GM19240 (cell line): Measurements from ENCODE around the gene ITFG1.
"Not testable (repeated sequence)": the region's sequence is repeated elsewhere in the genome, so short reads cannot be mapped to it uniquely, and the experiment has no call there.

Experiments
- DNase-seq: peaks from one replicate; pipeline ENCODE4 v3.0.0; 2011; ENCODE audit warnings: low spot score; ENCODE audit not compliant: insufficient read length

ITFG1 gene

DNA sequence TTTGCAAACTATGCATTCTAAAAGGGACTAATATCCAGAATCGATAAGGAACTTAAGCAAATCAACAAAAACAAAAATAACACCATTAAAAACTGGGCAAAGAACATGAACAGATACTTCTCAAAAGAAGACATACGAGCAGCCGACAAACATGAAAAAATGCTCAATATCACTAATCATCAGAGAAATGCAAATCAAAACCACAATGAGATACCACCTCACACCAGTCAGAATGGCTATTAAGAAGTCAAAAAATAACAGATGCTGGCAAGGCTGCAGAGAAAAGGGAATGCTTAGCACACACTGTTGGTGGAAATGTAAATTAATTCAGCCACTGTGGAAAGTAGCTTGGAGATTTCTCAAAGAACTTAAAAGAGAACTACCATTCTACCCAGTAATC is 130.3 kb downstream of the ITFG1 start:
- DNase-seq = not testable (repeated sequence)

DNA sequence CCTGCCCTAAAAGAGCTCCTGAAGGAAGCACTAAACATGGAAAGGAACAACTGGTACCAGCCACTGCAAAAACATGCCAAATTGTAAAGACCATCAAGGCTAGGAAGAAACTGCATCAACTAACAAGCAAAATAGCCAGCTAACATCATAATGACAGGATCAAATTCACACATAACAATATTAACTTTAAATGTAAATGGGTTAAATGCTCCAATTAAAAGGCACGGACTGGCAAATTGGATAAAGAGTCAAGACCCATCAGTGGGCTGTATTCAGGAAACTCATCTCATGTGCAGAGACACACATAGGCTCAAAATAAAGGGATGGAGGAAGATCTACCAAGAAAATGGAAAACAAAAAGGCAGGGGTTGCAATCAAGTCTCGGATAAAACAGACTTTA is 136.6 kb downstream of the ITFG1 start:
- DNase-seq = not testable (repeated sequence)

DNA sequence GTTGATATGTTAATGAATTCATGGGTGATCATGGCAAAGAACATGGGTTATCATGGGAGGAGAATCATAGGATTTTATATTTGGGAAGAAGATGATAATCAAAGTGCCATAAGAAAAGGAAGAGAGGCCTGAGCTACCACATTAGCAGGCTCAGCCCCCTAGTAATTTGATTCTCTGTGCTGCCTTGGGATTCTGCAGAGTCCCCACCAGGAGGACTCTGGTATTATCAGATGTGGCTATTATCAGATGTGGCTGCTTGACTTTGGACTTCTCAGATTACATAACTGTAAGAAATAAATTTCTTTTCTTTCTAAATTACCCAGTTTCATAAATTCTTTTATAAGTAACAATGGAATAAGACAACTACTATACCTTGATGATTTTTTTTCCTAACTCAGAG is 137.6 kb downstream of the ITFG1 start:
- DNase-seq = no peak

DNA sequence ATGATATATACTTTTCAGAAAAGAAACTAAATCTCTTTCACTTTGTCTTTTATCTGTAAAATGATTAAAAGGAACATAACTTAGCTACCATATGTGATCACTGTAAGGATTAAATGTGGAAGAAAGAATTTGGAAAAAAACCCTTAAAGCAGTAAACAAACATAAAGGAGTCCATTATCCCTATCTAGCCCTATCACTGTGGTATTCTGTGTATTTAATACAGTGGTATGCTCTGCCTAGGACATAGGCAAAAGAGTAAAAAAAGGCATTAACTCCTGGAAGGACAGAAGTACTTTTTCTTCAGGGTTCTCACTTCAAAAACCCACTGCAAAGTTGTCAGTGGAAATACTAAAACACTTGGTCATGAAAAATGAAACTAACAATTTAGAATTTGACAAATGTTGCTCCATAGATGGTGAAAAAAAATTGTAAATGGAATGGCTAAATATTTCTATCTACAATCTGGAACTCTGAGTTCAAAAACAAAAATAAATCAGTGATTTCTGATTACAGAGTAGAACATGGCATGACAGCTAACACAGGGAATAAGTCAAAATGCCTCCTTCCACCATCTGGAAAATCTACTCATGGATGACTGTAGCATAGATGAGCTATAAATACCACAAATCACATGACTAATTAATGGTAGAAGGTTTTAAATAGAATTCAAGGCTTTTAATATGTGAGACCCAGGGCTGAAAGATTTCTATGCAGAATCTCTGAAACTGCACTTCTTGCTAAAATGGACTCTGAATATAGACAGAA is 140.1 kb downstream of the ITFG1 start:
- DNase-seq = no peak

DNA sequence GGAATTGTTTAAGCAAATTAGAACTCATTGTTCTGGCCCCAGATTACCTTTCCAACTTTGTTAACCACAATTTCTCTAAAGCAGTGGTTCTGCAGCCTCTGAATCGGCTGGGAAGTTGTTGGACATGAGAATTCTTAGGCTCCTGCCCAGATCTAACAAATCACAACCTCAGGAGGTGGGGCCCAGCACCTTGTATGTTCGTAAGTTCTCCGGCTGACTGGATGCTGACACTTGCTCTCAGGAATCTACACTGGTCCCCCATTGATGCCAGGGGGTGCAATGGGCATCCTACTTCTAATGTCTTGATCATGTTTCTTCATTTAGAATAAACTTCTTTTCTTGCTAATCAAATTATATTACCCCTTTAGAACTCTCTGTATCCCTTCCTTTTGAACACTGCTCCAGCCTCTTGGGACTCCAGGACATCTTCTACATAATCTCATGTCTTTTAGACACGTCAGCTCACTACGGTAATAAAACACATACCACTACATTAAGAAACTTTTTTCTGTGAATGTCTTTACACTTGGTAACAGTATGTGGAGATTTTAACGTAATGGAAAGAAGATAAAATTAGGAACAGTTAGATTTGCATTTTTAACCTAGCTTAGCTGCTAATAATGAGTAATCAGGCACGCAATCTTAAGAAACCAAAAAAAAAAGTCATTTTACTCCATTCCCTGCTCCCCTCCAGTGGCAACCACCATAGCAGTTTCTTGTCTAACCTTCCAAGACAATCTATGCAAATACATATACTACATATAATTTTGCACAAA is 143.2 kb downstream of the ITFG1 start:
- no peak for DNase-seq

DNA sequence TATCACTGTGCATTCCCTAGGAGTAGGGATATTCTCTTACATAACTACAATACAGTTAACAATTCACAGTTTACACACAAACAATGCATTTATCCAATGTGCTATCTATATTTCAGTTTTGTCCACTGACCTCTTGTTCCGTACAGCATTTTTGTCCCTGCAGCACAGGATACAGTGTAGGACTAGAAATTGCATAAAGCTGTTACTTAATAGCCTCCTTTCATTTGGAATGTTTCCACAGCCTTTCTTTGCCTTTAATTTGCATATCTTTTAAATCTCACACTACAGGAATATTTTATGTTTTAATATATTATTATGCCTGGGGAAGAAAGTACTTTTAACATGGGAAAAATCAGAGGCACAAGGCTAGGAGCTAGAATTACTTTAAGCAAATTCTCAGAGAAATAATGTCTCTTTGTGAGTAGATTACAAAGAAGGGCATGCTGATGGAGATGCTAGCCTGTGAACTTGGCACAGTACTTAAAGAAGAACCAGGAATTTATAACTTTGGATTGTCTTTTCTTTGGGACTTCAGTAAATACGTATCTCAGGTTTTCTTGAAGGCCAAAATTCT is 144.3 kb downstream of the ITFG1 start:
- DNase-seq = no peak

DNA sequence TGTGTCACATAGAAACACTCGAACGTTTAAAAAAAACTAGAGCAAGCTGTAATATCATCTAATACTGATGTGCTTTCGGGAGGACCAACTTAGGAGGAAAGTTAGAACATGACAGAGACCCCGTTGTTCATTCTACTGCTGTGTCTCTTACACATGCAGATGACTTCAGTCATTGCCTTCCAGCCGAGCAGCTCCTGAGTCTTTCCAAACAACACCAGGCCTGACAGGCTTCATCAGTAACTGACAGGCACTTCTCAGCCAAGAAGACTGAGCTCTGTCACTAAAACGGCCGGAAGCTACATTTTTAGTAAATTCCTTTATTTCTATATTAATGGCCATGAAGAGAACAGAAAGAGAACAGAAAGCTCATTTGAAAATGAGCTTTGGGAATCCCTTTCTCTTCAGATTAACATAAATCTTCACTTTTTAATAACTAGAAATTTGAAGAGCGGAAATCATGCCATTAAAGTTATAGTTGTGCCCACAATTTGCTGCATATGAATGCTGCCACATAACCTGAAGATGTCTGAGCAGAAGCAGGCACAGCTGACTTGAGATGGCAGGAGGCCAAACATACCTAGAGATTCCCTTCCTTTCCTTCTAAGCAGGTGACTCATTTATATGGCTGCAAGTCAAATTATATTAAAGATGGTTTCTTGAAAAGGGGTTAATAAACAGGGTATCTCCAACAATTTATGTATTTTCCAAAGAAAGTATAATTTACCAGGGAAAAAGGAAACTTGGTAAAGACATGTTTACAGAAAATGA is 148.9 kb downstream of the ITFG1 start:
- DNase-seq = no peak

DNA sequence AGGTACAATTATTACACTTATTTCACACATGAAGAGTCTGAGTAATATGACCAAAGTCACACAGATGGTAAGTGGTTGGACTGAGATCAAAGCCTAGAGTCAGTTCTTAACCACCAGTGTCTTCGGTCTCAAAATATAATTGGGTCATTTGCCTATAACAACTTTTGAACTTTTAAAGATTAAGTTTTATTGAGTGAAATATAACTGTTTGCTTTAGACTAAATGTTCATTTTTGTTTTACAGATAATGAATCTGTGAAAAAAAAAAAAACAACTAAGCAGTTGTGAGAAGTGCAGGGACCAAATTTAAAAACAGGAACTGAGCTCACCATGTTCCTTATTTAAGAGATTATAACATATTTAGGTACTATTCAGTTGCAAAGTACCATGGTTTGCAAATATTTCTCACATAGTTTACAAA is 150.1 kb downstream of the ITFG1 start:
- DNase-seq = no peak

DNA sequence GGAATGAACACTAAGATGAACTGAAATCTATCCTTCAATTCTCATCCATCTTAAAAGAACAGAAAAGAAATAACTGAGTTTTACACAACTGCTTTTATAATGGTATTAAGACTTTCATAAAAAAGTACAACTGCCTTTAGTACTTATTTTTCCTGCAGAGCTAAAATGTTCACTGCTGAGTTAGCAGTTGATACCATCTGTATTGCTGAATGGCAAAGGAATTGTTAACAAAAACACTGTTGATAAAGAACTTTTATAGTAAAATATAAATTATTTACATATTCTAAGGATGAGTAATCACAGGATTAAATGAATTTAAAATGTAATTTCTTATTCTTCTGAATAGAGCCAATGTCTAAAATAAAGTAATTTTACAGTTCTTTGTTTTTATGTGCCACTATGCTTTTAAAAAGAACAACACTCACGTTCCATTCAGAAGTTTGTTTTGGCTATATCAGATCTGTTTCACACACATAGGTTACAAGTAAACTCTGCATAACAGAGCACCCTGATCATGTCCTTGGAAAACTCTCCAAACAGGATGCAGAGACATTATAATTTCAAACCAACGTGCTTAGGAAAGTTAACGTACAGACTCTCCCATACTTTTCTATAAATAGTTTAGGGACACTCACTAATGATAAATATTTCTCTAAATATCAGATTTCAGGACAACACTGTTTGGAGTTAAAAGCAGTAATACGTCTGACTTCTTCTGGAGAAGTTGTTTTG is 151.1 kb downstream of the ITFG1 start:
- no peak for DNase-seq

DNA sequence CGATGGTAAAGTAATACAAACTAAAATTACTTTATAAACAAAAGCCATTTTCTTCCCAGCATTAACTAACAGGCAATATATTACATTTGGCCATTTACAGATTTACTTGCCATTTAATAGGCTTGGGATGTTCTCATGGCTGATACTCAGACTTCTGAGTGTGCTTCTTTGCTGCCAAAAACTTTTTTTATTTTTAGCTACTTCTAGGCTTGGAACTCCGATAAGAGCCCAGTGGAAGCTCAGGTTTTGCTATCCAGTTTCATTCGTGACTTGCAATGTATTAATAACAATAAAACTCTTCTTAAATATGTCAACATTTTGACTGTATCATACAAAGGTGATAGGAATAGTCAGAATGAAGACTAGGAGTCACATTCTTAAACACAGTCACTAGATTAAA is 152.3 kb downstream of the ITFG1 start:
- DNase-seq = no peak

DNA sequence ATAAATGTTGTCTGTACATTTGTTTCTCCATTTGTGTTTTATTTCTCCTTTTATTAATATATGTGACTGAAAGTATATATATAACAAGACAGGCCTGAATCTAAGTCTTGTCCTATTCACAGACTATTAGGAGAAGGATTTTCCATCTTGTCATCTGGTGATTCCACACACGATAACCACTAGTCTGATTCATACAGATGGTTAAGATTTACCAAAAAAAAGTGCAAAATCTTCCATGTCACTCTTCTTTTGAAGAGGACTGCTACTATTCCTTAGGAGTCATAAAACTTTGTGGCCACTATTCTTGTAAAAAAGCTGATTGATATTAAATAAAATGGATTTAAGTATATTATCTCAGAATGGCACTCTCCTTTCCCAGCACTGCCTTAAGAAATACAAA is 156.3 kb downstream of the ITFG1 start:
- no peak for DNase-seq

DNA sequence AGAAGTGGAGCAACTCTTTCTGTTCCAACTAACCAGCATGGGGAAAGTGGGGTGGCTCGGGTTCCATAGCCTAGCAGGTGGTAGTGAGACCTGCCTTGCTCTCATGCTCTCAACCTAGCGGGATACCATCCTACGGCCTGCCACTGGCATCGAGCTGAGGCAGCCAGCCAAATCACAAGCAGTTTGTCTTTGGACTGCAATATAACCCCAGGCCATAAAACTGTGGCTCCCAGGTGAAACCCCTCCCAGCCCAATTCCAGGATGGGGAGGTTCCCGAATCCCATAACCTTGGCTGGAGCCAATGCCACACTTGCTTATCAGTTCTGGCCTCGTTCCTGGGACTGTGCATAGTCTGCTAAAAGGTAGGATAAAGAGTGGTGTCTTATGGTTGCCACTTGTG is 161.3 kb downstream of the ITFG1 start:
- no peak for DNase-seq

DNA sequence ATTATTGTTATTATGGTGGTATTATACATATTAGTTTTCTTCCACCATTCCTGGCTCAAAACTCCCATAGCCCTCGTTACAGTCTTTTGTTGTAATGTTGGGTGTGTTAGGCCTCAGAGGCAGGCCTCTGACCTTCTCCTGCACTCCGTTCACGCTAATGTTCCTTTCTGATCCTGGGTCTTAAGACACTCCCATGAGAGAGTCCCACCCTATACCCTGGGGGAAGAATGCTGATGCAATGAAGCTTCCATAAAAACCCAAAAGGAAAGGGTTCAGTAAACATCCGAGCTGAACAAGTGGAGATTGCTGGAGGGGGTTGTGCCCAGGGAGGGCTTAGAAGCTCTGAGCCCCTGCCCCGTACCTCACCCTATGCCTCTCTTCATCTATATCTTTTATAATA is 175.9 kb downstream of the ITFG1 start:
- no peak for DNase-seq

DNA sequence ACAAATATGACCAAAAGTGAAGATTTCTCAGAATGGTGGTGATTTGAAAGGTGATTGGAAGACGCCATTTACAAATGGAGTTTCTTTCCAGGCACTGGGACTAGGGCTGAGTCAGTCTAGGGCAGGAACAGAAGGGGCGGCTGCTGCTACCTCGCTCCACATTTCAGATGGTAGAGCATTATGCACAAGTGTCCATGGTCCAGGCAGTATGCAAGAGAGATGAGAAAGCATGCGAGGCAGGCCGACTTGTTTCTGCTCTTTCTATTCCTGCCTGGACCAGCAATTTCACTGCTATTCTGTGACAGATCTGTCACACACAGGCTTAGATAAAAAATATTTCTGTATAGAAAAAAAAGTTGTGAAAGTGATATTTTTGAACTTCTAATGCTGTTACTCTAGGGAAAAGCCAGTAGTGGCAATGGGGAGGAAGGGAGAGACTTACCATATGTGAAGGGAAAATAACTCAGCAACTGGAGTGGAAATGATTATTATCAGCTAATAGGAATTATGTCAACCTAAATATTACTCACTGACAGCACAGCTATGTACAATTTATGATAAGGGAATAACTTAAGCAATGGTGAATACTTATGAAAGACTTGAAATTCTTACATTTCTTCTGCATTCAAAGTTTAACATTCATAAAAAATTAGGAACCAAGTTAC is 182.4 kb downstream of the ITFG1 start:
- no peak for DNase-seq

DNA sequence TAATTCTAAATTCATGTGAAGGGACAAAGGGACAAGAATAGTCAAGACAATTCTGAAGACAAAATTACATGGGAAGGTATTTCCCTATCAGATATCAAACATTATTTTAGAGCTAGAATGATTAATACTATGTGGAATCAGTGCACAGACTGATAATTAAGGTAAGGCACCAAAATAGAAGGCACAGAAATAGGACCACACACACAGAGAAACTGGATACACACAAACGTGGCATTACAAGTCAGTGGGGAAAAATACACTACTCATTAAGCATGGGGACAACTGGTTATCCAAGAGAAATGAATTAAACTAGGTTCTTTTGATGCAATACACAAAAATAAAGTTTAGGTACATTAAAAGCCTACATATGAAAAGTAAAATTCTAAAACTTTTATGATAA is 184.3 kb downstream of the ITFG1 start:
- no peak for DNase-seq

DNA sequence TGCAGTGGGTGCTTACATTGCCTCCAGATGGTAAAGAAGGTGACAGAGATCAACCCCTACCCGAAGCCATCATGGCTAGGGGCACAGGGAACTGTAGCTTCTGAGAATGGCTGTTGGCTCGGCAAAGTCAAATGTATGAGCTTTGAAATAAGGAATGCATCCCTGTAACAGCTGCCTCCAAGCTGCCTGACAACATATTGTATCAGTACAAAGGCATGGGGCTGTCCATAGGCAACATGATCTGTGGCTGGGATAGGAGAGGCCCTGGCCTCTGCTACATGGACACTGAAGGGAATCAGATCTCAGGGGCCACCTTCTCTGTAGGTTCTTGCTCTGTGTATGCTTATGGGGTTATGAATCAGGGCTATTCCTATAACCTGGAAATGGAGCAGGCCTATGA is 197.9 kb downstream of the ITFG1 start:
- DNase-seq = no peak

DNA sequence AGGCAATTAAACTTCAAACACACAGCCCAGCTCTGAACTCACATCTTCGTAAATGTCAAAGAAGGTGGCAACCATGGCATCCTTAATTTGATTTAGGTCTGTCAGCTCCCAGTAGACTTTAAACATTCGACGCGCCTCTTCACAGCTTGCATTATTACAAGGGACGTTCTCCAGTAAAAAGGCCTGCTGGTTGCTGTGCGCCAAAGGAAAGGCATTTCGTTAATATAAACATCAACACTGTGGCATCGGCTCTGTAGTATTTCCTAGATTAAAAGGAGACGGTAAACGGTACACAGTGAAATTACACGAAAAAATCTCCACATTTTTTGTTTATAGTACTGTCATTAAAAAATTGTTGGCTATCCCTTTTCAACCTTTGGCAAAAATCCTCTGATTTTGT is 200.4 kb downstream of the ITFG1 start:
- DNase-seq = no peak

DNA sequence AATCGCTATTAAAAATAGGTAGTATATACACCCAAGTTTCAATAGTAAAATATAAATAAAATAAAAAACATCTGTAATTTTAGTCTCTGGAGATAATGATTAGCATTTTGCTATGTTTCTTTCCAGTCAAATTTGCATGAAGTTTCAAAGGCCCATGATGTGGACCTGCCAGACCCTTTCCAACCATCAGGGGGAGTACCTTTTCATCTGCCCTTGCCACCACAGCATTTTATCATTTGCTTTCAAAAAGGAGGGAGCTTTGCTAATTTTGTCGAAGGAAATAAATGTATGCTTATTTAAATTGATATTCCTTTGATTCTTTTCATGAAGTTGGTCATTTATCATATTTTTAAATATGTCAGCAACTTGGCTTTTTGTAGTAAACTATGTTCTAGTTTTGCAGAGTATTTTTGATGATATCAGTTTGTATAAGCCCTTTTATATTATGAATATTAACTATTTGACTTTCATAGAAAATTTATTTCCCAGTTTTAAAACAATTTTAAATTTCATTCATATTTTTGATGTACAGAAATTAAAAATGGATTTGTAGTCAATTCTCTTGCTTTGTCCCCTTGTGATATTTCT is 201.9 kb downstream of the ITFG1 start:
- no peak for DNase-seq

DNA sequence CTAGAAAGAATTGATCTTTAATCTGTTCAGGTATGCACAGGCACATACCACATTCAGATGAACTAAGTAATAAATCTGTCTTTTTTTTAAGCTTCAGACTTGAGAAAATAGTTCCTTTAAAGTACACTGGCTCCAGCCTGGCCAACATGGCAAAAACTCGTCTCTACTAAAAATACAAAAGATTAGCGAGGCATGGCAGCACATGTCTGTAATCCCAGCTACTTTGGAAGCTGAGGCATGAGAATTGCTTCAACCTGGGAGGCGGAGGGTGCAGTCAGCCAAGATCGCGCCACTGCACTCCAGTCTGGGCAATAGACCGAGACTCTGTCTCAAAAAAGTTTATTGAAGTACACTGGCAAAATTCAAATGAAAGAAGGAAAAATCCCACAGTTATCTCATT is 206.1 kb downstream of the ITFG1 start:
- DNase-seq = no peak

DNA sequence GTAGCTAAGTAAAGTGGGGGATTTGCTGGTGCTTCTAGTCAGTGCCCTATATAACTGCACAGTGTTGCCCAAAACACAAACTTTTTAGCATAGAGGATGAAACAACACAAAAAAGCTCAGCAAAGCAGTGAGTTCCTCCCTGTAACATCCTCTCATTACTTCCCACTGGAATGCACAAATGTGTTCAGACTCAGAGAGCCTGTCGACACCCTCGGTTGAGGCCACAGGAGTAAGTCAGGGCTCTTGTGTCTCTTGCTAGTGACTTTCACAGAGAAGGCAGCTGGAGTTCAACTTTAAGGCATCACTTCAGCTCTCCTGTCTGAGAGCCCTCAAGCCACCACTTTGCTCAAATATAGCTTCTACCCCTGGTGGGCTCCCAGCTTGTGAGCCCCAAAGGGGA is 209.9 kb downstream of the ITFG1 start:
- no peak for DNase-seq
